B cell (primary cell): ENCODE measurements around the gene DZIP1L. TPM values are rescaled to one million over a fixed set of nuclear protein-coding genes. Genes with fewer than 3 reads are reported as not detected.
"Not testable (repeated sequence)": the region's sequence is repeated elsewhere in the genome, so short reads cannot be mapped to it uniquely, and the experiment has no call there.

Source experiments
- ATAC-seq: fragments of 200-7000 bp; cut with Tn5 transposase; one replicate; pipeline ENCODE4 v1.10.0; 2021; ENCODE audit warnings: low read depth, mild to moderate bottlenecking, moderate number of reproducible peaks, moderate library complexity
- CTCF ChIA-PET: fragments of 350-600 bp; sonication (Branson Sonifier 250); formaldehyde crosslinking; loops from one replicate; lab custom pipeline; 2021; ENCODE audit warnings: antibody characterized with exemption, inconsistent platforms; lab: Charles Lee
- POLR2A ChIA-PET: fragments of 350-600 bp; sonication (Branson Sonifier 250); formaldehyde crosslinking; loops from one replicate; lab custom pipeline; 2021; ENCODE audit warnings: antibody characterized with exemption; lab: Charles Lee
- DNase-seq: peaks from one replicate; pipeline ENCODE4 v3.0.0; 2013
- H2AFZ ChIP-seq: 2 replicates; pipeline ENCODE4 v1.6.1; 2012; ENCODE audit warnings: mild to moderate bottlenecking, low read depth, low read length; ENCODE audit not compliant: insufficient read depth, poor library complexity, severe bottlenecking
- H3K27ac ChIP-seq, 2 donors: 1 replicate in 1 of 2; 2 replicates in 1 of 2; pipeline ENCODE4 v1.5.1; 2012 to 2013; ENCODE audit warnings: low read length in 2 of 2, mild to moderate bottlenecking in 2 of 2, moderate library complexity in 1 of 2
- H3K27me3 ChIP-seq, 4 experiments: fragments of 200-600 bp in 1 of 4; sonication (generic) in 1 of 4; replicated peaks in 1 of 4; 1 replicate in 2 of 4; 2 replicates in 2 of 4; pipeline versions ENCODE4 v1.6.1 to v1.7.0; 2013 to 2016; ENCODE audit warnings: low read length in 3 of 4, mild to moderate bottlenecking in 2 of 4, mixed read lengths in 1 of 4, moderate library complexity in 1 of 4; ENCODE audit not compliant: insufficient read depth in 4 of 4, control insufficient read depth in 3 of 4; ENCODE audit errors: control extremely low read depth in 1 of 4
- H3K36me3 ChIP-seq, 2 experiments: replicated peaks in 1 of 2; 1 replicate in 1 of 2; 2 replicates in 1 of 2; pipeline versions ENCODE4 v1.6.1 to v1.7.1; 2013; ENCODE audit warnings: low read length in 1 of 2; ENCODE audit not compliant: insufficient read depth in 2 of 2, control insufficient read depth in 1 of 2; ENCODE audit errors: control extremely low read depth in 1 of 2, extremely low read depth in 1 of 2
- H3K4me1 ChIP-seq, 2 donors: fragments of 200-600 bp in 1 of 2; sonication (generic) in 1 of 2; 1 replicate in 1 of 2; 2 replicates in 1 of 2; pipeline versions ENCODE4 v1.5.1 to v1.6.1; 2013 to 2017; ENCODE audit warnings: low read length in 2 of 2; ENCODE audit not compliant: control insufficient read depth in 2 of 2, insufficient read depth in 2 of 2
- H3K4me2 ChIP-seq: replicated peaks from 2 replicates; pipeline ENCODE3; 2012; ENCODE audit warnings: mild to moderate bottlenecking, low read depth, low read length; ENCODE audit not compliant: poor library complexity, severe bottlenecking
- H3K4me3 ChIP-seq, 5 experiments: fragments of 200-600 bp in 1 of 5; sonication (generic) in 1 of 5; 1 replicate in 3 of 5; 2 replicates in 2 of 5; pipeline versions ENCODE4 v1.5.1 to v1.7.0; 2011 to 2016; ENCODE audit warnings: low read length in 4 of 5, mild to moderate bottlenecking in 4 of 5, low read depth in 2 of 5, control low read depth in 1 of 5, moderate library complexity in 1 of 5; ENCODE audit not compliant: insufficient read depth in 1 of 5; ENCODE audit errors: control extremely low read depth in 1 of 5, extremely low read depth in 1 of 5
- H3K79me2 ChIP-seq: fragments of 200-600 bp; sonication (generic); one replicate; pipeline ENCODE4 v1.6.0; 2016; ENCODE audit warnings: low read length; ENCODE audit not compliant: control insufficient read depth, insufficient read depth
- H3K9ac ChIP-seq: fragments of 200-600 bp; sonication (generic); 2 replicates; pipeline ENCODE4 v1.6.1; 2017; ENCODE audit warnings: mild to moderate bottlenecking, low read length, moderate library complexity
- H3K9me3 ChIP-seq, 3 donors: one replicate each; pipeline versions ENCODE4 v1.6.1 to v1.7.1; 2013; ENCODE audit warnings: low read length in 2 of 3; ENCODE audit not compliant: control insufficient read depth in 2 of 3, insufficient read depth in 1 of 3; ENCODE audit errors: control extremely low read depth in 1 of 3
- H4K20me1 ChIP-seq: 2 replicates; pipeline ENCODE4 v1.6.0; 2012; ENCODE audit warnings: mild to moderate bottlenecking, low read length; ENCODE audit not compliant: insufficient read depth, control insufficient read depth, poor library complexity, severe bottlenecking
- H3K27ac Mint-ChIP-seq: one replicate; pipeline ENCODE4 v1.8.0; 2021; ENCODE audit warnings: mixed read lengths
- H3K27me3 Mint-ChIP-seq: one replicate; pipeline ENCODE4 v1.8.0; 2021; ENCODE audit warnings: mixed read lengths
- H3K4me1 Mint-ChIP-seq: one replicate; pipeline ENCODE4 v1.8.0; 2021; ENCODE audit warnings: mixed read lengths
- H3K4me3 Mint-ChIP-seq: one replicate; pipeline ENCODE4 v1.8.0; 2021; ENCODE audit warnings: mixed read lengths
- H3K9me3 Mint-ChIP-seq: one replicate; pipeline ENCODE4 v1.8.0; 2022; ENCODE audit warnings: mixed read lengths; ENCODE audit not compliant: insufficient read depth
- EZH2 ChIP-seq: IDR thresholded peaks from 2 replicates; pipeline ENCODE4 v1.6.1; 2012; ENCODE audit warnings: borderline replicate concordance, low read depth, mild to moderate bottlenecking, moderate library complexity, low read length; ENCODE audit not compliant: insufficient read depth, poor library complexity, severe bottlenecking
- WGBS: methylation state at CpG from one replicate; pipeline ENCODE4 v1.1.5; 2013; ENCODE audit warnings: missing lambda C conversion rate; ENCODE audit not compliant: insufficient coverage; 5-methylcytosine and 5-hydroxymethylcytosine counted together
- intact Hi-C: fragments of 100-400 bp; cut with micrococcal nuclease; formaldehyde crosslinking; loops from one replicate; pipeline ENCODE4 v1.10.0; 2022
- polyA plus RNA-seq: library from polyadenylated mRNA; depleted of rRNA; stranded (reverse); fragments of >200 nt; gene quantifications from 2 replicates; pipeline ENCODE4 v1.2.3, GENCODE V29; 2012
- total RNA-seq, 2 donors: library from RNA; stranded (reverse); fragments of 120-200 nt in 1 of 2; gene quantifications; 1 replicate in 1 of 2; 2 replicates in 1 of 2; pipeline versions ENCODE4 v1.2.3 to v1.2.4, GENCODE V29; 2013 to 2022
- TF ChIP-seq, protein P1 (sequence below): fragments of 200-600 bp; IDR thresholded peaks from one replicate; pipeline ENCODE4 v1.8.0; 2022; ENCODE audit warnings: antibody characterized with exemption, mild to moderate bottlenecking

Gene DZIP1L
- total and polyA plus RNA-seq, 2 donors (not counting 1 experiment from before 2014, with no cell fraction given): not detected

DNA sequence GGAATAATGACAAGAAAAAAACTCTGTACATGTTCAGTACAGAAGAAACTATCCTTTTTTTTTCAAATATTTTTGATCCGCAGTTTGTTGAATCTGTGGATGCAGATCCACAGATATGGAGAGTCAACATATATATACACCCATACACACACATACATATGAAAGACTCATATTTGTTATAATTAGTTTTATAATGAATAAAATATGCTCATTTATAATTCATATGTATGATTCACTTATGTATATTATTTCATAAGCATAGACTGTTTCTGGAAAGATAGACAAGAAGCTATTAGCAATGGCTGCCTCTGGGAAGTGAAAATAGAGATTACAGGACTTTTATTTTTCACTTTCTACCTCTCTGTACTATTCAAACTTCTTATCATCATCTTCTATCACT lies 9.8 kb downstream of the DZIP1L start:
- no peaks in the 10 kb centered on the region for H3K9me3 ChIP-seq
- no peaks in the 10 kb centered on the region for H3K4me1 ChIP-seq
- POLR2A ChIA-PET: no interaction called here
- no peaks in the 10 kb centered on the region for H3K36me3 ChIP-seq
- H3K27me3 ChIP-seq: no peaks in the 10 kb centered on the region
- H4K20me1 ChIP-seq: no peaks in the 10 kb centered on the region
- H3K9ac ChIP-seq: no peak overlapping the region
- CTCF ChIA-PET: no interaction called here
- TF ChIP-seq EZH2: no peak
- TF ChIP-seq, protein P1, sequence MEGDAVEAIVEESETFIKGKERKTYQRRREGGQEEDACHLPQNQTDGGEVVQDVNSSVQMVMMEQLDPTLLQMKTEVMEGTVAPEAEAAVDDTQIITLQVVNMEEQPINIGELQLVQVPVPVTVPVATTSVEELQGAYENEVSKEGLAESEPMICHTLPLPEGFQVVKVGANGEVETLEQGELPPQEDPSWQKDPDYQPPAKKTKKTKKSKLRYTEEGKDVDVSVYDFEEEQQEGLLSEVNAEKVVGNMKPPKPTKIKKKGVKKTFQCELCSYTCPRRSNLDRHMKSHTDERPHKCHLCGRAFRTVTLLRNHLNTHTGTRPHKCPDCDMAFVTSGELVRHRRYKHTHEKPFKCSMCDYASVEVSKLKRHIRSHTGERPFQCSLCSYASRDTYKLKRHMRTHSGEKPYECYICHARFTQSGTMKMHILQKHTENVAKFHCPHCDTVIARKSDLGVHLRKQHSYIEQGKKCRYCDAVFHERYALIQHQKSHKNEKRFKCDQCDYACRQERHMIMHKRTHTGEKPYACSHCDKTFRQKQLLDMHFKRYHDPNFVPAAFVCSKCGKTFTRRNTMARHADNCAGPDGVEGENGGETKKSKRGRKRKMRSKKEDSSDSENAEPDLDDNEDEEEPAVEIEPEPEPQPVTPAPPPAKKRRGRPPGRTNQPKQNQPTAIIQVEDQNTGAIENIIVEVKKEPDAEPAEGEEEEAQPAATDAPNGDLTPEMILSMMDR: no peak
- Mint-ChIP-seq H3K27ac (no peak overlapping the region), H3K4me1 (no peaks in the 10 kb centered on the region), H3K9me3 (no peaks in the 10 kb centered on the region), H3K4me3 (no peak overlapping the region), H3K27me3 (peaks cover 28% of the 10 kb centered on the region)
- H3K4me2 ChIP-seq: no peak overlapping the region
- ATAC-seq (no peak), DNase-seq (no peak)
- no peak overlapping the region for H3K27ac ChIP-seq
- intact Hi-C loops: no loop called here
- WGBS: no CpG with 5 or more reads among the region's 1 CpG
- no peak overlapping the region for H2AFZ ChIP-seq
- H3K4me3 ChIP-seq: no peak overlapping the region
- no peaks in the 10 kb centered on the region for H3K79me2 ChIP-seq

DNA sequence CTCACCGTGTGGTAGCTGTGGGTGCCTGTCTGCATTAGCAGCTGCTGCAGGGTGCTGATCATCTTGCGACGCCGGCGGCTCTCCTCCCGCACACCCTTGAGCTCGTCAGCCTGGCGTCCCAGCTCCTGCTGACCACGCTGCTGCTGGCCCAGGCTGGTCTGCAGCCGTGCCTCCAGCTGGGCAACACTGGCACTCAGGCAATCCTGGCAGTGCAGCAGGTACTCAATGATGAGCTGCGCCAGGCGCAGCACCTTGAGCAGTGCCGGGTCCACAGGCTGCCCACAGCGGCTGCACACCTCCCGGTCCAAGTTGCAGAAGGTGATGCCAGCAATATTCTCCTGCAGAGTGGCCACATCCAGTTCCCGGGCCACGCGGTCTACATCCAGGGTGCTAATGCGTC lies 11.9 kb downstream of the DZIP1L start:
- 96% methylated on average over 19 of the region's 19 CpGs for WGBS
- ATAC-seq: no peak
- H3K9me3 ChIP-seq: no peaks in the 10 kb centered on the region
- no peak overlapping the region for H3K9ac ChIP-seq
- H4K20me1 ChIP-seq: no peaks in the 10 kb centered on the region
- no peak overlapping the region for H3K4me3 ChIP-seq
- no peaks in the 10 kb centered on the region for H3K4me1 ChIP-seq
- H3K27ac Mint-ChIP-seq: no peak overlapping the region
- H3K79me2 ChIP-seq: no peaks in the 10 kb centered on the region
- H3K4me2 ChIP-seq: no peak overlapping the region
- H3K27me3 ChIP-seq: no peaks in the 10 kb centered on the region
- H3K27me3 Mint-ChIP-seq: peaks cover 11% of the 10 kb centered on the region
- CTCF ChIA-PET: interaction anchor here (1.3 kb wide), 1 partner anchor 14 kb away, joined by 4 read pairs; no protein-coding TSS in a partner anchor
- H3K4me3 Mint-ChIP-seq: no peak overlapping the region
- POLR2A ChIA-PET: no interaction called here
- H3K4me1 Mint-ChIP-seq: no peaks in the 10 kb centered on the region
- DNase-seq: no peak
- H3K27ac ChIP-seq: no peak overlapping the region
- TF ChIP-seq, protein P1: no peak
- TF ChIP-seq EZH2: no peak
- intact Hi-C loops: no loop called here
- no peak overlapping the region for H2AFZ ChIP-seq
- no peaks in the 10 kb centered on the region for H3K36me3 ChIP-seq
- H3K9me3 Mint-ChIP-seq: no peaks in the 10 kb centered on the region

- H3K4me1 Mint-ChIP-seq, H3K27me3 Mint-ChIP-seq, H3K27me3 ChIP-seq, DNase-seq, H3K4me2 ChIP-seq, H3K9me3 Mint-ChIP-seq, H3K4me3 ChIP-seq, H3K4me3 Mint-ChIP-seq, ATAC-seq, H3K36me3 ChIP-seq, H4K20me1 ChIP-seq, intact Hi-C loops, H3K27ac ChIP-seq, H3K9ac ChIP-seq, H3K9me3 ChIP-seq, H3K27ac Mint-ChIP-seq, H3K4me1 ChIP-seq, H3K79me2 ChIP-seq, H2AFZ ChIP-seq, POLR2A ChIA-PET: not testable (repeated sequence)
- WGBS: 89% methylated on average over 18 of the region's 22 CpGs
- CTCF ChIA-PET: interaction anchor here (0.6 kb wide), 1 partner anchor 49 kb away, joined by 3 read pairs; no protein-coding TSS in a partner anchor
These were observed 14.0 kb downstream of the DZIP1L start for GRCh38 chr3:138101351-138101940.
